Colonic mucosa (tissue), 4 donors: ENCODE results near the gene GMDS. TPM values are rescaled to one million over a fixed set of nuclear protein-coding genes. Genes with fewer than 3 reads are reported as not detected.

ENCODE experiments used
- DNase-seq: peaks from one replicate; pipeline ENCODE4 v3.0.0-alpha.2; 2020
- H3K27ac ChIP-seq: fragments of 200-600 bp; one replicate; pipeline ENCODE4 v1.8.0; 2021
- H3K27me3 ChIP-seq: fragments of 200-600 bp; one replicate; pipeline ENCODE4 v1.8.0; 2021
- H3K36me3 ChIP-seq: fragments of 200-600 bp; one replicate; pipeline ENCODE4 v1.8.0; 2021
- H3K4me1 ChIP-seq: fragments of 200-600 bp; one replicate; pipeline ENCODE4 v1.8.0; 2021; ENCODE audit warnings: mild to moderate bottlenecking
- H3K4me3 ChIP-seq: fragments of 200-600 bp; one replicate; pipeline ENCODE4 v1.8.0; 2021
- H3K9ac ChIP-seq, 2 donors: one replicate each; pipeline ENCODE4 v1.7.0; 2013; ENCODE audit warnings: control low read depth in 2 of 2, low read depth in 2 of 2, low read length in 2 of 2
- H3K9me3 ChIP-seq: fragments of 200-600 bp; one replicate; pipeline ENCODE4 v1.8.0; 2021
- CTCF ChIP-seq: fragments of 200-600 bp; IDR thresholded peaks from one replicate; pipeline ENCODE4 v1.8.0; 2022; ENCODE audit warnings: antibody characterized with exemption, mild to moderate bottlenecking
- intact Hi-C: fragments of 100-400 bp; cut with DNase I; formaldehyde crosslinking; loops from one replicate; pipeline ENCODE4 v1.14.1; 2022
- total RNA-seq, 2 donors: library from RNA; stranded (reverse); fragmentation: NEBNext Ultra II Directional in 1 of 2; extraction: Animal tissue kit (Norgen Biotek cat#: 25700) in 1 of 2; gene quantifications; one replicate each; pipeline ENCODE4 v1.2.1, GENCODE V29; 2021
- donor health status: healthy.
- donor health status: DM: no; HTN: no; CAD: no.
- donor health status: DM: no; HTN: no; CAD: no.

Gene GMDS
- total RNA-seq, 2 donors from 2014 or later, result 247 to 272 TPM

GRCh38 chr6:1960486-1961142 is 284.8 kb downstream of the GMDS start:
- DNase-seq, result no peak
- Histone ChIP-seq H3K9me3 (no peaks in the 10 kb centered on the region), H3K4me3 (no peak overlapping the region), H3K27me3 (no peaks in the 10 kb centered on the region), H3K27ac (no peak overlapping the region), H3K9ac (no peak overlapping the region), H3K4me1 (no peaks in the 10 kb centered on the region), H3K36me3 (no peaks in the 10 kb centered on the region)
- intact Hi-C loops, result no loop called here
- no peak for TF ChIP-seq CTCF

- H3K4me3 ChIP-seq, result no peak overlapping the region
- H3K27me3 ChIP-seq, result no peaks in the 10 kb centered on the region
- DNase-seq, result no peak
- intact Hi-C loops, result no loop called here
- no peaks in the 10 kb centered on the region for H3K36me3 ChIP-seq
- no peaks in the 10 kb centered on the region for H3K9me3 ChIP-seq
- H3K9ac ChIP-seq, result no peak overlapping the region
- no peaks in the 10 kb centered on the region for H3K4me1 ChIP-seq
- no peak overlapping the region for H3K27ac ChIP-seq
- no peak for TF ChIP-seq CTCF
Observed at GRCh38 chr6:1958257-1958656, 287.1 kb downstream of the GMDS start.

DNA sequence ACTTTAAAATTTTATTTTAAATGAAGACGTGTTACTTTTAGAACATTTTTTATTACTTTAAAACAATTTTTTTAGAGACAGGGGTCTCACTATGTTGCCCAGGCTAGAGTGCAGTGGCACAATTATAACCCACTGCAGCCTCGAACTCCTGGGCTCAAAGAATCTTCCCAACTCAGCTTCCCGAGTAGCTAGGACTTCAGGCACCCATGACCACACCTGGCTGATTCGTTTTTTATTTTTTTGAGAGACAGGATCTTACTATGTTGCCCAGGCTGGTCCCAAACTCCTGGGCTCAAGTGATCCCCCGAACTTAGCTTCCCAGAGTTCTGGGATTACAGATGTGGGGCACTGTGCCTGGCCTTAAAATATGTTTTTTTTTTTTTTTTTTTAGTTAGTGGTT is 287.7 kb downstream of the GMDS start:
- no peak overlapping the region for H3K4me3 ChIP-seq
- no peak overlapping the region for H3K27ac ChIP-seq
- H3K9ac ChIP-seq, result no peak overlapping the region
- TF ChIP-seq CTCF, result no peak
- H3K27me3 ChIP-seq, result no peaks in the 10 kb centered on the region
- DNase-seq, result no peak
- H3K4me1 ChIP-seq, result no peaks in the 10 kb centered on the region
- intact Hi-C loops, result no loop called here
- H3K36me3 ChIP-seq, result no peaks in the 10 kb centered on the region
- no peaks in the 10 kb centered on the region for H3K9me3 ChIP-seq

DNA sequence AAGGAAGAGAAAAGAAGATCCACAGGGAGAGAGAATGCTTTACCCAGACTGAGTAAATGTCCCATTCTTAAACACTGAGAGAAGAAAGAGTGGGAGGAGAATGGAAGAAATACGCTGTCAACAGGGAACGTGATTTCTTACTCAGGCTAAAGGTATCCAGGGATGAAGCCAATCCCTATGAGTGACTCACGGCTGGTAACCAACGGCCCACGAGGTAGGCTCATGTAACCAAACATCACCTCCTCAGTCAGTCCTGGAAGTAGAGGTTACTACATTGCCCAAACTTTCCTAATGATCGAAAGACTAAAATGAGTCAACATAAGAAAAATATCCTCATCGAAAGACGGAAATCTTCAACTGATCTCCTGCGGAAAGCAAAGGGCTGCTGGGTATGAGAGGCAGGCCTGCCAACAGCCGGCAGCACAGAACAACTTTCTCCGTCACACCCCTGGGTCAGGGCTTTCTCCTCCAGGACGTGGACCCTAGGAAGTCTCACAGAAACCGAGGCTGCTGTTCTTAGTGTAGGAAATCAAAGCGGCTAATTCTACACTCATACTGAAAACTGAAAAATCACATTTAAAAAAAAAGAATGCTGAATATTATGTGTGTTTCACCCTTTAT is 292.6 kb downstream of the GMDS start:
- intact Hi-C loops, result no loop called here
- Histone ChIP-seq H3K9me3 (no peaks in the 10 kb centered on the region), H3K9ac (no peak overlapping the region), H3K36me3 (no peaks in the 10 kb centered on the region), H3K27ac (no peak overlapping the region), H3K4me3 (no peak overlapping the region), H3K4me1 (no peaks in the 10 kb centered on the region), H3K27me3 (no peaks in the 10 kb centered on the region)
- no peak for TF ChIP-seq CTCF
- no peak for DNase-seq

- no peak for DNase-seq
- no peak overlapping the region for H3K9ac ChIP-seq
- H3K27ac ChIP-seq, result no peak overlapping the region
- no peaks in the 10 kb centered on the region for H3K36me3 ChIP-seq
- H3K9me3 ChIP-seq, result no peaks in the 10 kb centered on the region
- no peaks in the 10 kb centered on the region for H3K4me1 ChIP-seq
- intact Hi-C loops, result no loop called here
- no peaks in the 10 kb centered on the region for H3K27me3 ChIP-seq
- no peak overlapping the region for H3K4me3 ChIP-seq
- TF ChIP-seq CTCF, result no peak
Observed at GRCh38 chr6:1950631-1951030, 294.8 kb downstream of the GMDS start.
